GM21619 (cell line): ENCODE results near the gene TSPY2.
"Not testable (repeated sequence)": the region's sequence is repeated elsewhere in the genome, so short reads cannot be mapped to it uniquely, and the experiment has no call there.

Experiments used
- ATAC-seq: cut with Tn5 transposase; IDR thresholded peaks from one replicate; pipeline ENCODE4 v1.9.1; 2021; ENCODE audit not compliant: unreplicated experiment

TSPY2 gene

GRCh38 chrY:6245923-6246322, at the start of gene TSPY2:
Gene TSPY2, plus strand, starts transcription at chrY:6246223. Its CDS starts 46 bp downstream, at chrY:6246269.
- ATAC-seq, result not testable (repeated sequence)

- not testable (repeated sequence) for ATAC-seq
Measured at GRCh38 chrY:6209565-6209964, 36.5 kb upstream of the TSPY2 start.

- ATAC-seq, result not testable (repeated sequence)
Measured at GRCh38 chrY:6217045-6217444, 29.0 kb upstream of the TSPY2 start.

GRCh38 chrY:6269839-6270238, 23.8 kb downstream of the TSPY2 start:
- ATAC-seq, result not testable (repeated sequence)
